HG03354 (cell line): ENCODE measurements around the gene POLR2A.
"Not testable (repeated sequence)": the region's sequence is repeated elsewhere in the genome, so short reads cannot be mapped to it uniquely, and the experiment has no call there.

Source experiments
- ATAC-seq: cut with Tn5 transposase; IDR thresholded peaks from one replicate; pipeline ENCODE4 v1.9.1; 2021; ENCODE audit warnings: mild to moderate bottlenecking; ENCODE audit not compliant: unreplicated experiment, poor library complexity, severe bottlenecking

POLR2A gene

DNA sequence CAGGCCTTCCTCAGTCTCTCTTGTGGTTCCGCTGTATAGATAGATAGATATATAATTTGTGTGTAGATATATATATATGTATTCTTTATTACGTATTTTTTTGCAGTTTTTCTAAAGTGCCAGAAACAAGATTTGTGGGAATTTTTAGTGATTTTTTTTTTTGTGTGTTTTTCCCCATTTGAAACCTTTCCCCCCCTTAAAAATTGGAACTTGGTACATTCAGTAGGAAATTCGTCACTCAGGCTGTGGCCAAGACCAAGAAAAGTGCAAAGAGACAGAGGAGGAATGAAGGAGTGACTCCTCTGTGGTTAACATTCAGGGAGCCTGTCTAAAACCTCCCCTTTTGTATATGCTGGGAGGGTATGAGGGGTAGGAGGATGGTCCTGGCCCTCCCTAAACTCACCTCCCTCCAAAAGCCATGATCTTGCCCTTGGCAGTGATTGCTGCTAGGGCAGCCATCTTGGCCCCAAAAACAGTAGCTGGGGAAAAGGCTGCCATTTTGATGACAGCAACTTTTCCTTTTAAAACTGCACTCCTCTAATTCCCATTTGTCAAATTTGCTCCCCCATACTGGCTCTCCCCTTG lies 24.1 kb upstream of the POLR2A start:
- no peak for ATAC-seq

DNA sequence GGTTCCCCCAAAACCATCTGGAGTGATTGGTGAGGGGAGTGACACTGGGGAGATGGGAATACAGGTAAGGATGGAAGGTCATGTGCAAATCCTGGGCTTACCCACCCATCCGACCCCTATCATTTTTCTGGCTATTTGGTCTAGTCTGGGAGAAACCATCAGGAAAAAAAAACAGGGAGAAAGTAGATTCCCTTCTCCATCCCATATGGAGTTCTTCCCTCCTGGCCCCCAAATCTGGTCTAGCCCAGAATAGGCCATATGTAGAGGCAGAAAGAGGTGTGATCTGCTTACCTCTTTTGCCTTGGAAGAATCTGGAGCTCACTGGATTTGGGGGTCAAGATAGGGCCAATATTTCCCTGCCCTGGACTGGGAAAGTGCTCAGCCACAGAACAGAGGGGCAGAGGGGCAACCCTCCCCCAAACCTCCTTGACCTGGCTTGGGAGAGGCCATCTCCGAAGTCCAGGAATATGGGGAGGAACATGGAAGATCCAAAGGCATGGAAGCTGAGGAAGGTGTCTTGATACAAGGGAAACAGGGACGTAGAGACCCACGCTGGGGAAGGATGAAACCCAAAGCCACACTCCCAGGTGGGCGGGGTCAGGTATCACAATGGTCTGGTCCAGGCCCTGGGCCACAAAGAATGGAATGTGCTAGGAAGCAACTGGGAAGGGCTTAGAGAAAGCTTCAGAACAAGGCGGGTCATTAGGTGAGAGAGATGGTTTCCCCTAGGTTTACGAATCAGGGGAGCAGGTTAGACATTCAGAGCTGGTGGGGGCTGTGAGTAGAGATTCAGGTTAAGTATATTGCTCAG lies 23.1 kb upstream of the POLR2A start:
- no peak for ATAC-seq

- ATAC-seq = no peak
Observed at GRCh38 chr17:7462474-7463371, 21.4 kb upstream of the POLR2A start.

- no peak for ATAC-seq
Observed at GRCh38 chr17:7463372-7463846, 20.8 kb upstream of the POLR2A start.

GRCh38 chr17:7464081-7464480 lies 20.1 kb upstream of the POLR2A start:
- no peak for ATAC-seq

- ATAC-seq = no peak
Observed at GRCh38 chr17:7465597-7466275, 18.4 kb upstream of the POLR2A start.

- ATAC-seq = no peak
Observed at GRCh38 chr17:7466318-7466638, 17.9 kb upstream of the POLR2A start.

DNA sequence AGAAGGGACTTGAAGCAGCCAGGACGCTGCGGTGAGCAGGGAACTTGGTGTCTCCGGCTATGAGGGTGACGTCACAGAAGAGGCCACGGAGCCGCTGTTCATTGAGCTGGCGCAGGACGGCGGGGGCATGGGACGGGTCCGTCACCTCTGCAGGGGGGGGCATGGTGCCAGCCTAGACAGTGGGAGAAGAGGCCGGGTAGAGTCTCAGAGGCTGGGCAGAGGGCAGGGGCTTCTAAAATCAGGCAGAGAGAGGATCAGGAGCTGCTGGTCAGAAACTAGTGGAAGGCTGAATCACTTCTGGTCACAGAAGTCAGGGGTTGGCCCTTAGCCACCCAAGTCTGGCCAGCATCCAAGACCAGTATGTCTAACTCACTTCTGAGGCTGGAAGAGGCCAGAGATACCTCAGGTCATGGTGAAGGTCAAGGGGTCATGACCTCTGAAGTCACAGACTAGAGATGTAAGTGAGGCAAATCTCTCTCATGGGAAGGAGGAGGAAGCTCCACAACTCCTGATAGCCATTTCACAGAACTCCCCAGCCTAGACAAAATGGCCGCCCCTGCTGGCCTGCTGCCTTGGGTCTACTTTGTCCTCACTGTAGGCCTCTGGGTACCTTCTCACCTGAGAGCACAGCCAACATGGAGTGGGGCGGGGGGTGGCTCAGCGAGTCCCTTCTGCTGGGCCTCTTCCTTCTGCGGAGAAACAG lies 17.4 kb upstream of the POLR2A start:
- ATAC-seq = no peak

DNA sequence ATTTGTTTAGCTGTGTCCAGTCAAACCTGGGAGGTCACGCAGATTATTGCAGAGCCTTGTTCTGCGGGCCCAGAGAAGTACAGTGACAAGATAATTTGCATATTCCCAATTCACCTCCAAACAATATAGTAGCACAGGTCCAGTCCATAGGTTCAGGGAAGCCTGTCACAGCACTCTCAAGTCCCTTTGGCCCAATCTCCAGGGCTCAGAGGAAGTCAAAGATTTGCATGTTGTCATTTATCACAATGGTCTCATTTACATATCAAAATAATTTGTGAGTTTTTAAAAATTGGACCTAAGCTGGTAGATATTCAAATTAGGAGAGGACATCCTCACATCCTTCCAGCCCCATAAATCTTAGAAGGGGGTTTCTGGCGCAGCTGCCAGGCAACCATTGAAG lies 16.7 kb upstream of the POLR2A start:
- ATAC-seq = no peak

DNA sequence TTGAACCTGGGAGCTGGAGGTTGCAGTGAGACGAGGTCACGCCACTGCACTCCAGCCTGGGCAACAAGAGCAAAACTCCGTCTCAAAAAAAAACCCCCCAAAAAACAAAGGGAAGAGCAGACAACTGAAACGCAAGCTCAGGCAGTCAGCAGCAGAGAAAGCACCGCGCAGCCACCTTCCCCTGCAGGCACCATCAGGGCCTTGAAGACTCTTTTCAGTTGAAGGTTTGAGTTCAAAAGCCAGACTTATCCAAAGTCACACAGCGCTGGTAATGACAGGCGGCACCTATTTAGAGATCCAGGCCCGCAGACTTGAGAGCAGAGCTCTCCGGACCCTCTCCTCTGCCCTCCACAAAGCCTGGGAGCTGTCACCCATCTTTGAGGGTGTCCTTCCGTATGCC lies 15.9 kb upstream of the POLR2A start:
- ATAC-seq = no peak

DNA sequence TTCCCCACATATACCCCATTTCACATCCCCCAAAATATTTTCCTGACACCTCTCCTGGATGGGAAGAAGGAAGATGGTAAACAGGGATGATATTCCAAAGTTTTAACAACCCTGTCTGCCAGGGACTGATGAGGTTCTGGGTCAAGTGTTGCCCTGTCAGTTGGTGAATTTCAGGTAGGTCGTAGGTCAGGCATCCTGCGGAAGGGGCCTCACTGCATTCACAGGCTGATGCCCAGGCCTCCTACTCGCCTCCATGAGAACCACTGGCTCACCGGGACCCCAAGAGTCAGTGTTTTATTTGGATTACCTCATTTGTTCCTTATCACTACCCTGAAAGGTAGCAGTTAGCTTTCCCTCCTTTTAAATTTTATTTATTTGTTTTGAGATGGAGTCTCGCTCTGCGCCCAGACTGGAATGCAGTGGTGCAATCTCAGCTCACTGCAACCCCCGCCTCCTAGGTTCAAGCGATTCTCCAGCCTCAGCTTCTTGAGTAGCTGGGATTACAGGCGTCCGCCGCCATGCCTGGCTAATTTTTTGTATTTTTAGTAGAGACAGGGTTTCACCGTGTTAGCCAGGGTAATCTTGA lies 15.3 kb upstream of the POLR2A start:
- ATAC-seq = no peak

GRCh38 chr17:7469843-7470242 lies 14.3 kb upstream of the POLR2A start:
- not testable (repeated sequence) for ATAC-seq

DNA sequence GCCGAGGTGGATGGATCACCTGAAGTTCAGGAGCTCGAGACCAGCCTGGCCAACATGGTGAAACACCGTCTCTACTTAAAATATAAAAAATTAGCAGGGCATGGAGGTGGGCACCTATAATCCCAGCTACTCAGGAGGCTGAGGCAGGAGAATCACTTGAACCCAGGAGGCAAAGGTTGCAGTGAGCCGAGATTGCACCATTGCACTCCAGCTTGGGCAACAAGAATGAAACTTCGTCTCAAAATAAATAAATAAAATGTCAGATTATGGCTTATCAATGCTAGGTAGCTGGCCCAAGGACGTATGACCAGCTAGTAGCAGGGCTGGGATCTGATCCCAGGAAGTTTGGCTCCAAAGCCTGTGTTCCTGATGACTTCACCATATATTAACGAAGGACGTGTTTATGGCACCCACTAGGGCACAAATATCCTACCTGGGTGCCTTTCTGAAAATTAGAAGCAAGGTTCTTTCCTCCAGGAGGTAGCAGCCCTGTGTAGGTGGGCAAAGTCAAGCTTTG lies 13.7 kb upstream of the POLR2A start:
- ATAC-seq = not testable (repeated sequence)

- no peak for ATAC-seq
Observed at GRCh38 chr17:7471729-7472128, 12.4 kb upstream of the POLR2A start.

GRCh38 chr17:7474767-7475166 lies 9.4 kb upstream of the POLR2A start:
- ATAC-seq = not testable (repeated sequence)

- no peak for ATAC-seq
Observed at GRCh38 chr17:7475764-7476422, 8.3 kb upstream of the POLR2A start.

GRCh38 chr17:7476494-7476893 lies 7.7 kb upstream of the POLR2A start:
- ATAC-seq = no peak

DNA sequence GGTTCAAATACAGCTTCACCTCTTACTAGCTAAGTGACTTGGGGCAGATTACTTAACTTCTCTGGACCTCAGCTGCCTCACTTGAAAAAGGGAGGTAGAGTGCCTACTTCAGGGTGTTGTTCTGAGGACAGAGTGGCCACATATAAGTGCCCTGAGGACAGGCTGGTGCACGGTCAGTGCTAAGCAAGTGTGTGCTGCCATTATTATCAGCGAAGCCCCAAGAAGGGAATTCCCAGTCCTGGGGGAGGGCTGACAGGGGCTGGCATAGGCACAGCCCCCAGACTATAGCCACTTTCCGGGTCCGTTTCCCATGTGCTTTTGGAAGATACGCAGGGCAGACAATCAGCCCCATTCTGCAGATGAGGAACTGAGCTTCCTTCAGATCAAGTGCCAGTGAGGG lies 7.2 kb upstream of the POLR2A start:
- ATAC-seq = no peak
